Stimulated activated CD4-positive, alpha-beta T cell treated with anti-CD3 and anti-CD28 coated beads, Interleukin-1b, Interleukin-23, amount 100 ng/mL, for 48 hours (primary cell): ENCODE results near the gene PAOX.
"Not testable (repeated sequence)": the region's sequence is repeated elsewhere in the genome, so short reads cannot be mapped to it uniquely, and the experiment has no call there.

Experiments used
- DNase-seq: peaks from one replicate; pipeline ENCODE4 v3.0.0-alpha.2; 2020

The PAOX gene

GRCh38 chr10:133411523-133412380, 32.7 kb downstream of the PAOX start:
- DNase-seq = no peak

GRCh38 chr10:133412381-133412711, 33.3 kb downstream of the PAOX start:
- DNase-seq = no peak

- DNase-seq = not testable (repeated sequence)
These were observed 35.3 kb downstream of the PAOX start for GRCh38 chr10:133414401-133414800.

- DNase-seq = no peak
These were observed 36.7 kb downstream of the PAOX start for GRCh38 chr10:133415752-133416151.

GRCh38 chr10:133418289-133418993, 39.4 kb downstream of the PAOX start:
- DNase-seq = no peak

GRCh38 chr10:133419211-133419950, 40.3 kb downstream of the PAOX start:
- DNase-seq = no peak

GRCh38 chr10:133420028-133420427, 41.0 kb downstream of the PAOX start:
- DNase-seq = no peak

GRCh38 chr10:133420579-133420978, 41.5 kb downstream of the PAOX start:
- DNase-seq = no peak

- no peak for DNase-seq
These were observed 42.5 kb downstream of the PAOX start for GRCh38 chr10:133421336-133422222.

- no peak for DNase-seq
These were observed 43.3 kb downstream of the PAOX start for GRCh38 chr10:133422223-133422806.

GRCh38 chr10:133422807-133423771, 44.0 kb downstream of the PAOX start:
- DNase-seq = no peak

GRCh38 chr10:133424102-133424501, 45.0 kb downstream of the PAOX start:
- DNase-seq = not testable (repeated sequence)

GRCh38 chr10:133424601-133425000, 45.5 kb downstream of the PAOX start, which contains the start of gene SPRN:
Gene SPRN, minus strand, starts transcription at chr10:133424625. Its CDS starts 944 bp downstream, at chr10:133423681.
- not testable (repeated sequence) for DNase-seq

GRCh38 chr10:133429571-133429970, 50.5 kb downstream of the PAOX start:
- not testable (repeated sequence) for DNase-seq

- DNase-seq = not testable (repeated sequence)
These were observed 53.0 kb downstream of the PAOX start for GRCh38 chr10:133431888-133432613.

GRCh38 chr10:133432789-133433188, 53.7 kb downstream of the PAOX start:
- not testable (repeated sequence) for DNase-seq

- DNase-seq = no peak
These were observed 59.7 kb downstream of the PAOX start for GRCh38 chr10:133438711-133439273.

- no peak for DNase-seq
These were observed 60.7 kb downstream of the PAOX start for GRCh38 chr10:133439517-133440461.
